Type B pancreatic cell (in vitro differentiated cells): ENCODE results near the gene MEIS3. TPM values are rescaled to one million over a fixed set of nuclear protein-coding genes. Genes with fewer than 3 reads are reported as not detected.

ENCODE experiments used
- DNase-seq: peaks from one replicate; pipeline ENCODE4 v3.0.0; 2021; ENCODE audit warnings: mixed read lengths; ENCODE audit not compliant: unreplicated experiment; ENCODE audit errors: extremely low spot score
- H3K27ac Mint-ChIP-seq: 2 replicates; pipeline ENCODE4 v1.8.0; 2021; ENCODE audit warnings: mild to moderate bottlenecking, mixed read lengths
- H3K27me3 Mint-ChIP-seq: 2 replicates; pipeline ENCODE4 v1.8.0; 2021; ENCODE audit warnings: mixed read lengths
- H3K36me3 Mint-ChIP-seq: 2 replicates; pipeline ENCODE4 v1.8.0; 2021; ENCODE audit warnings: mixed read lengths
- H3K4me1 Mint-ChIP-seq: one replicate; pipeline ENCODE4 v1.8.0; 2021; ENCODE audit warnings: mixed read lengths; ENCODE audit not compliant: unreplicated experiment
- H3K4me3 Mint-ChIP-seq: 2 replicates; pipeline ENCODE4 v1.8.0; 2021; ENCODE audit warnings: mild to moderate bottlenecking, mixed read lengths
- H3K9me3 Mint-ChIP-seq: 2 replicates; pipeline ENCODE4 v1.8.0; 2021; ENCODE audit warnings: mixed read lengths
- total RNA-seq: library from RNA; stranded (reverse); gene quantifications from 2 replicates; pipeline ENCODE4 v1.2.1, GENCODE V29; 2021; ENCODE audit warnings: low replicate concordance
- TF ChIP-seq, protein P1 (sequence below): fragments of 200-600 bp; sonication (generic); conservative IDR thresholded peaks from 2 replicates; pipeline ENCODE4 v1.5.0; 2021; ENCODE audit warnings: antibody characterized with exemption, mild to moderate bottlenecking

MEIS3 gene
- total RNA-seq, 1 donor from 2014 or later = 43.2 TPM

- Mint-ChIP-seq H3K27ac (no peak overlapping the region), H3K4me3 (no peak overlapping the region), H3K36me3 (no peaks in the 10 kb centered on the region), H3K27me3 (peaks cover 82% of the 10 kb centered on the region), H3K9me3 (no peaks in the 10 kb centered on the region), H3K4me1 (peaks cover 9% of the 10 kb centered on the region)
- TF ChIP-seq, protein P1, sequence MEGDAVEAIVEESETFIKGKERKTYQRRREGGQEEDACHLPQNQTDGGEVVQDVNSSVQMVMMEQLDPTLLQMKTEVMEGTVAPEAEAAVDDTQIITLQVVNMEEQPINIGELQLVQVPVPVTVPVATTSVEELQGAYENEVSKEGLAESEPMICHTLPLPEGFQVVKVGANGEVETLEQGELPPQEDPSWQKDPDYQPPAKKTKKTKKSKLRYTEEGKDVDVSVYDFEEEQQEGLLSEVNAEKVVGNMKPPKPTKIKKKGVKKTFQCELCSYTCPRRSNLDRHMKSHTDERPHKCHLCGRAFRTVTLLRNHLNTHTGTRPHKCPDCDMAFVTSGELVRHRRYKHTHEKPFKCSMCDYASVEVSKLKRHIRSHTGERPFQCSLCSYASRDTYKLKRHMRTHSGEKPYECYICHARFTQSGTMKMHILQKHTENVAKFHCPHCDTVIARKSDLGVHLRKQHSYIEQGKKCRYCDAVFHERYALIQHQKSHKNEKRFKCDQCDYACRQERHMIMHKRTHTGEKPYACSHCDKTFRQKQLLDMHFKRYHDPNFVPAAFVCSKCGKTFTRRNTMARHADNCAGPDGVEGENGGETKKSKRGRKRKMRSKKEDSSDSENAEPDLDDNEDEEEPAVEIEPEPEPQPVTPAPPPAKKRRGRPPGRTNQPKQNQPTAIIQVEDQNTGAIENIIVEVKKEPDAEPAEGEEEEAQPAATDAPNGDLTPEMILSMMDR = no peak
- no peak for DNase-seq
These were observed 24.0 kb upstream of the MEIS3 start for GRCh38 chr19:47443331-47443730.

GRCh38 chr19:47438793-47439220 is 19.5 kb upstream of the MEIS3 start:
- peaks cover 5% of the 10 kb centered on the region for H3K4me1 Mint-ChIP-seq
- H3K27ac Mint-ChIP-seq = no peak overlapping the region
- H3K27me3 Mint-ChIP-seq = peaks cover 64% of the 10 kb centered on the region
- H3K4me3 Mint-ChIP-seq = no peak overlapping the region
- DNase-seq = no peak
- TF ChIP-seq, protein P1 = no peak
- H3K9me3 Mint-ChIP-seq = no peaks in the 10 kb centered on the region
- no peaks in the 10 kb centered on the region for H3K36me3 Mint-ChIP-seq

- no peak for DNase-seq
- no peak overlapping the region for H3K27ac Mint-ChIP-seq
- TF ChIP-seq, protein P1 = no peak
- peaks cover 5% of the 10 kb centered on the region for H3K4me1 Mint-ChIP-seq
- peaks cover 64% of the 10 kb centered on the region for H3K27me3 Mint-ChIP-seq
- no peak overlapping the region for H3K4me3 Mint-ChIP-seq
- no peaks in the 10 kb centered on the region for H3K9me3 Mint-ChIP-seq
- H3K36me3 Mint-ChIP-seq = no peaks in the 10 kb centered on the region
These were observed 18.2 kb upstream of the MEIS3 start for GRCh38 chr19:47437500-47437899.

DNA sequence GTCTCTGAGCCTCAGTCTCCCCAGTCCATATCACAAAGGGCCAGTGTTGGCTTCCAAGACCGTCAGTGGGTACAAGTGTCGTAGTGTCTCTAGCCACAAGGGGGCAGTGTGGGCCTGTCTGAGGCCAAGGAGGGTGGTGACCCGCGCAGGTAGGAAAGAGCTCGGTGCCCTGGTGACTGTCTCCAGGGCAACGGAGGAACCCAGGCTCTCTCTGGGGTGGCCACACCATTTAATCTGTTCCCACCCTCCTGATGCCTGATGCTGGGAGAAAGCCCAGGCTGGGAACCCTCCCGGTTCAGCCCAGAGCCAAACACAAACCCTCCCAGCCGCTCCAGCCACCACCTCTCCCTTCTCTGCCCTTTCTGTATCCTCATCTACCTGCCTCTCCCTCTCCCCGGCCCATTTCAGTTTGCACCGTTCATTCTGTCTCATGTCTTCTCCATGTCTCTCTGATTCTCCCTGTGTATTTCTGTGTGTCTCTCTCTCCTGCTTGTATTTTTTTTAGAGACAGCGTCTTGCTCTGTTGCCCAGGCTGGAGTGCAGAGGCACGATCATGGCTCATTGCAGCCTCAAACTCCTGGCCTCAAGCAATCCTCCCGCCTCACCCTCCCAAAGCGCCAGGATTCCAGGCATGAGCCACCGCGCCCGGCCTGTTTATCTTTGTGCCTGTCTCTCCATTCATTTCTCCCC is 17.5 kb upstream of the MEIS3 start:
- H3K27me3 Mint-ChIP-seq = peaks cover 65% of the 10 kb centered on the region

GRCh38 chr19:47435883-47436417 is 16.6 kb upstream of the MEIS3 start:
- TF ChIP-seq, protein P1 = no peak
- DNase-seq = no peak
- H3K9me3 Mint-ChIP-seq = no peaks in the 10 kb centered on the region
- no peak overlapping the region for H3K4me3 Mint-ChIP-seq
- peaks cover 64% of the 10 kb centered on the region for H3K27me3 Mint-ChIP-seq
- H3K27ac Mint-ChIP-seq = no peak overlapping the region
- peaks cover 5% of the 10 kb centered on the region for H3K4me1 Mint-ChIP-seq
- H3K36me3 Mint-ChIP-seq = no peaks in the 10 kb centered on the region

More for the DNA sequence above, 17.5 kb upstream of the MEIS3 start:
- H3K9me3 Mint-ChIP-seq = no peaks in the 10 kb centered on the region
- TF ChIP-seq, protein P1 = peak; percentile 95
- H3K4me1 Mint-ChIP-seq = peaks cover 5% of the 10 kb centered on the region
- no peak overlapping the region for H3K27ac Mint-ChIP-seq
- DNase-seq = no peak
- H3K36me3 Mint-ChIP-seq = no peaks in the 10 kb centered on the region
- H3K4me3 Mint-ChIP-seq = no peak overlapping the region
